HG03175 (cell line): ENCODE results near the gene GID4.

Experiments
- ATAC-seq: cut with Tn5 transposase; IDR thresholded peaks from one replicate; pipeline ENCODE4 v1.9.1; 2021; ENCODE audit warnings: mild to moderate bottlenecking, moderate library complexity; ENCODE audit not compliant: unreplicated experiment

The GID4 gene

GRCh38 chr17:18041776-18042175 lies 2.6 kb downstream of the GID4 start:
- ATAC-seq: no peak

DNA sequence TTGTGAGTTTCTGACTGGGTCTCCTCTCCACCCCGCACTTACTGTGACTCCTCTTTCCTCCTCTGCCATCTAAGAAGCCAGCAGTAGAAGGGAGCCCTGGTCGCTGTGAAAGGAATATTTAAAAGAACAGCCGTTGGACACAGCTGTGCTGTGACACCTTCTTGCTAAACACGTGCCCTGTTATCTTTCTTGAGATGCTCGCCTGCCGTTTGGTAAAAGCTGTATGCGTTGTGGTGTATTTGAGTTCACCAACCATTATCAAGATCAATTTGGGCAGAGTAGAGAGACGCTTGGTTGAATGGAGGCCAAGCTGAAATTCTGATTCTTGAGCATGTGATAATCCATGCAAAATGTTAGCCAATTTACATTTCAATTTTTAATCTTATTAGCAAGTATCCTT lies 3.8 kb downstream of the GID4 start:
- ATAC-seq: no peak

GRCh38 chr17:18043491-18043890 lies 4.3 kb downstream of the GID4 start:
- ATAC-seq: no peak

GRCh38 chr17:18044609-18045008 lies 5.4 kb downstream of the GID4 start:
- no peak for ATAC-seq

- ATAC-seq: no peak
Measured at GRCh38 chr17:18045691-18046350, 6.6 kb downstream of the GID4 start.

DNA sequence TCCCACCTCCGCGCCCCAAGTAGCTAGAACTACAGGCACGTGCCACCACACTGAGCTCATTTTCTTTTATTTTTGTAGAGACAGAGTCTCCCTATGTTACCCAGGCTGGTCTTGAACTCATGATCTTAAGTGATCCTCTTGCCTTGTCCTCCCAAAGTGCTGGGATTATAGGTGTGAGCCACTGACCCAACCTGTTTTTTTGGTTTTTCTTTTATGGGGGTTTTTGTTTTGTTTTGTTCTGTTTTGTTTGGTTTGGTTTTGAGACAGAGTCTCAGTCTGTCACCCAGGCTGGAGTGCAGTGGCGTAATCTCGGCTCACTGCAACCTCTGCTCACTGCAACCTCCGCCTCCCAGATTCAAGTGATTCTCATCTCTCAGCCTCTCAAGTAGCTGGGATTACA lies 16.4 kb downstream of the GID4 start:
- ATAC-seq: no peak

DNA sequence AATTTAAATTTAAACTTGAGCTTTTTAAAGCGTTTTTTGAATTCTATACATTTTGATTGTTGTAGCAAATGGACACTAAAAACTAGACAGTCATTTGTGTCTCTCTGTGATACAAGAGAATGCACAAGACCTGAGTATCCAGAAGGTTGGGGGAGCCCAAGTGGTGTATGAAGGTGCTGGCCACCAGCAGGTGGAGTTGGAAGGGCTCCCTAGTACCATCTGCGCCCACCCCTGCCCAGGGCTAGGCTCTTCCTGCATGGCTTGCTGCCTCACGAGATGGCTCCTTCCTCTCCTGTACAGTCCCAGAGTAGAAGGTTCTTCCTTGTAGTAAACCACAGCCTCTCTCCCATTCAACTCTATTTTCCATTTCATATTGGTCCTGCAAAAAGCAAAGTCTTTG lies 17.0 kb downstream of the GID4 start:
- no peak for ATAC-seq

DNA sequence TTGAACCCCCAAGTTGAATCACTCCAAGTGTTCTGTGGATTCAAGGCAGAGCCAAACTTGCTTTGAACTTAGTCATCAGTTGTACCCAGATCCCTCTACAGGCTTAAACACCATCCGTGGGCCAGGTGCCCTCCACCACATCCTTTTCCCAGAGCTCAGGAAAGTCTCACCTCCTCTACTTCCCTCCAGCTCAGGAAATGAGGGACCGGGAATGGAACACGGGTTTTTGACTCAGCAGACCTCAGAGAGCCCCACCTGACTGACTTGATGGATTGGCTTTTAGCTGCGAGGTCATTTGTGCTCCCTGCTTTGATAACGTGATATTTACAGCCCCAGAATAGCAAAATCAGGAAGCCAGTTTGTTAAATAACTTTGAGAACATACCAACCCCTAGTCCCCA lies 20.1 kb downstream of the GID4 start:
- ATAC-seq: no peak

DNA sequence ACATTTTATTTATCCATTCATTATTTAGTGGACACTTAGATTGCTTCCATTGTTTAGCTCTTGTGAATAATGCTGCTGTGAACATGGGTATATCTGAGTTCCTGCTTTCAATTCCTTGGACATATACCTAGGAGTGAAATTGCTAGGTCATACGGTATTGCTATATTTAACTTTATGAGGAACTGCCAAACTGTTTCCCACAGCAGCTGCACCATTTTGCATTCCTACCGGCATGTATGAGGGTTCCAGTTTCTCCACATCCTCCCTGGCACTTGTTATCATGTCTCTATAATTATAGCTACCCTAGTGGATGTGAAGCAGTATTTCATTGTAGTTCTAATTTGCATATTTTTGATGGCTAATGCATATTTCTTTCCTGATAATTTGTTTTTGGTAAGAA lies 24.8 kb downstream of the GID4 start:
- no peak for ATAC-seq

- ATAC-seq: no peak
Measured at GRCh38 chr17:18065546-18065945, 26.3 kb downstream of the GID4 start.

- no peak for ATAC-seq
Measured at GRCh38 chr17:18066866-18067265, 27.7 kb downstream of the GID4 start.

DNA sequence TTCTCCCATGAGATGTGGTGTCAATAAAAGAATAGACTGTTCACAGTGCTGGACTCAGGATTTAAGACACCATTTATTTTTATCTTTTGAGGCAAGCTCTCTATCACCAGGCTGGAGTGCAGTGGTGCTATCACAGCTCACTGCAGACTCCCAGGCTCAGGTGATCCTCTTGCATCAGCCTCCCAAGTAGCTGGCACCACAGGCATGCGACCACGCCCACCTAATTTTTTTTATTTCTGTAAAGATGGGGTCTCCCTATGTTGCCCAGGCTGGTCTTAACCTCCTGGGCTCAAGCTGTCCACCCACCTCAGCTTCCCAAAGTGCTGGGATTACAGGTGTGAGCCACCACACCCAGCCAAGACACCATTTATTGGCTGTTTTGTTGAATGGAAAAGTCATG lies 29.9 kb downstream of the GID4 start:
- ATAC-seq: no peak

DNA sequence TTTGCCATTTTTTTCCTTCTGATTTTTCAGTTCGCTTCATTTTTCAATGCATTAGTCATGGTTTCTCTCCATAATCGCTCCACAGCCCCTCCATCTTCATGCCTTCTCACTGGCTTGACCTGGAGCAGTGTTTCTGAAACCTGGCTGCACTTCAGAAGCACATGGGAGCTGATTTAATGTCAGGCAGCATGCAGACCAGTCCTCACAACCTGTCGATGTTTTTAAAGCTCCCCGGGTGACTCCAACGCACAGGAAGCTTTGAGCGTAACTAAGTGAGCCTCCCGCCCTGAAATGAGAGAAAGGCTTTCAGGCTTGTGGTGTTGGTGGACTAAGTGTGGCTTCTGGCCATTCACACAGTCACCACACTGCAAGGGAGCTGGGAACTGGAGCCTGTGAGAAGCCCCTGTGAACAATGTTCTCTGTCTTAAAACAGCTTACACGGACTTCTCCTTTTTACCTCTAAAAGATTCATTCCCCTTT lies 31.7 kb downstream of the GID4 start:
- no peak for ATAC-seq

DNA sequence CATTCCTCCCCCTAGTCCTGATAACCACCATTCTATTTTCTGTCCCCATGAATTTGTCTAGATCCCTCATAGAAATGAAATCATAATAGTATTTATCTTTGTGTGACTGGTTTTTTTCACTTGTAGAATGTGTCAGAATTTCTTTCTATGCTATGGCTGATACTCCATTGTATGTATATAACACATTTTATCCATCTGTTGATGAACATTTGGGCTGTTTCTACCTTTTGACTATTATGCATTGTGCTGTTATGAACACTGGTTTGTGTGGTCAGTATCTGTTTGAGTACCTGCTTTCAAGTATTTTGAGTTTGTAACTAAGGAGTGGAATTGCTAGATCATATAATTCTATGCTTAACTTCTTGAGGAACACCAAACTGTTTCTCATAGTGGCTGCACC lies 32.5 kb downstream of the GID4 start:
- no peak for ATAC-seq

- no peak for ATAC-seq
Measured at GRCh38 chr17:18074566-18075272, 35.5 kb downstream of the GID4 start.

DNA sequence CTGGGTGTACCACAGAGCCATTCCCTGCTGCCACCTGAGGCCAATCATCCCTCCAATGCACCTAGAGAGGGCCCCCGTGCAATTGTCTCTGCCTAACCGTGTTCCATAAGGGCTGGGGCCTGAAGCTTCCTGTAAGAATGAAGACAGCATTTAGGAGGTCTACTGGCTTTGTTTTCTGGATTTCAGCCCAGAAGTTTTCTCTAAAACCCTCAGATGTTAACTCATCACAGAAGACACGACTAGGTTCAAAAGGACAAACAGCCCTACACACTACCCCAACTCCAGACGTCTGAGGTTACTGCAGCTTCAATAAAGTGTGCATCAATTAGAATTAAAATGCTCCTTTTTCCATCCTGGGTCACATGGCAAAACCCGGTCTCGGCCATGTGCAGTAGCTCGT lies 37.7 kb downstream of the GID4 start:
- no peak for ATAC-seq

- ATAC-seq: no peak
Measured at GRCh38 chr17:18079543-18079942, 40.3 kb downstream of the GID4 start.

DNA sequence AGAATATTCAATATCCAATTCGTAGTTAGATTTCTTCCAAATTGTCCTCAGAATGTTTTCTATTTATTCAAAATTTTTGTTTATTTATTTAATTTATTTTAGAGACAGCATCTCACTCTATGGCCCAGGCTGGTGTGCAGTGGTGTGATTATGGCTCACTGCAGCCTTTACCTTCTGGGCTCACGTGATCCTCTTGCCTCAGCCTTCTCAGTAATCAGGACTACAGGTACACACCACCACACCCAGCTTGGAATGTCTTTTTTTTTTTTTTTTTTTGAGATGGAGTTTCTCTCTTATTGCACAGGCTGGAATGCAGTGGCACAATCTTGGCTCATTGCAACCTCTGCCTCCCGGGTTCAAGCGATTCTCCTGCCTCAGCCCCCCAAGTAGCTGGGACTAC lies 45.0 kb downstream of the GID4 start:
- ATAC-seq: no peak

GRCh38 chr17:18087610-18088491 lies 48.6 kb downstream of the GID4 start, which contains the start of gene DRG2:
TSS of gene DRG2 (plus strand) at chr17:18087948. CDS start at chr17:18088024, 76 bp downstream.
- peak; percentile 83 for ATAC-seq

GRCh38 chr17:18089613-18090012 lies 50.4 kb downstream of the GID4 start:
- ATAC-seq: no peak

- no peak for ATAC-seq
Measured at GRCh38 chr17:18093616-18094408, 54.6 kb downstream of the GID4 start.
